GM12878 (cell line): ENCODE results near the gene ABCC3. TPM values are rescaled to one million over a fixed set of nuclear protein-coding genes. Genes with fewer than 3 reads are reported as not detected.

ENCODE experiments used
- ATAC-seq: fragments of 200-7000 bp; cut with Tn5 transposase; 3 replicates; pipeline ENCODE4 v1.9.1; 2020; ENCODE audit warnings: mild to moderate bottlenecking, moderate library complexity
- BruUV-seq: library from RNA; stranded (reverse); fragments of 400-500 nt; replicated peaks from 2 replicates; lab custom pipeline; 2021; lab: Mats Ljungman, UMichigan
- CTCF ChIA-PET: fragments of 300-600 bp; sonication (Branson Sonifier 250); formaldehyde crosslinking; extraction: SDS; loops from one replicate; lab custom pipeline; 2021; ENCODE audit warnings: inconsistent platforms; lab: Yijun Ruan, JAX
- POLR2A ChIA-PET: fragments of 350-600 bp; formaldehyde crosslinking; extraction: SDS; loops from one replicate; lab custom pipeline; 2021; ENCODE audit warnings: inconsistent platforms; lab: Charles Lee
- RAD21 ChIA-PET: fragments of 300-600 bp; sonication (Branson Sonifier 250); formaldehyde crosslinking; loops from one replicate; lab custom pipeline; 2023; ENCODE audit warnings: antibody characterized with exemption; ENCODE audit not compliant: unreplicated experiment; lab: Charles Lee
- SMC1A ChIA-PET: fragments of 300-600 bp; sonication (Branson Sonifier 250); formaldehyde crosslinking; loops from one replicate; lab custom pipeline; 2023; ENCODE audit not compliant: unreplicated experiment, uncharacterized antibody; lab: Charles Lee
- DNase-seq: peaks from one replicate; pipeline ENCODE4 v3.0.0-alpha.2; 2011; ENCODE audit warnings: low read depth, low spot score
- FAIRE-seq: peaks from 3 replicates; lab custom pipeline; 2011; peaks lifted over from hg19 to GRCh38; lab: Jason Lieb, UNC
- H2AFZ ChIP-seq: 2 replicates; pipeline ENCODE4 v1.6.0; 2011; ENCODE audit warnings: low read depth, low read length, control low read depth; ENCODE audit not compliant: control insufficient read depth
- H3K27ac ChIP-seq: 2 replicates; pipeline ENCODE4 v1.5.1; 2011; ENCODE audit warnings: control low read depth; ENCODE audit not compliant: control insufficient read depth, insufficient read depth
- H3K27me3 ChIP-seq, 2 experiments: replicated peaks in 1 of 2; 2 replicates each; pipeline versions ENCODE4 v1.6.0 to v1.6.1; 2011; ENCODE audit warnings: low read length in 1 of 2; ENCODE audit not compliant: control insufficient read depth in 2 of 2, insufficient read depth in 2 of 2
- H3K36me3 ChIP-seq, 2 experiments: 2 replicates each; pipeline ENCODE4 v1.5.1; 2011; ENCODE audit warnings: low read length in 1 of 2; ENCODE audit not compliant: control insufficient read depth in 2 of 2, insufficient read depth in 2 of 2
- H3K4me1 ChIP-seq: 2 replicates; pipeline ENCODE4 v1.6.1; 2011; ENCODE audit warnings: mild to moderate bottlenecking, low read length, moderate library complexity, mixed read lengths; ENCODE audit not compliant: control insufficient read depth, insufficient read depth
- H3K4me2 ChIP-seq: 2 replicates; pipeline ENCODE4 v1.6.0; 2011; ENCODE audit warnings: control low read depth; ENCODE audit not compliant: control insufficient read depth, insufficient read depth
- H3K4me3 ChIP-seq: fragments of 200-600 bp; sonication (generic); 2 replicates; pipeline ENCODE4 v1.5.1; 2016
- H3K79me2 ChIP-seq: 2 replicates; pipeline ENCODE4 v1.6.0; 2011; ENCODE audit warnings: low read length; ENCODE audit not compliant: control insufficient read depth, insufficient read depth
- H3K9ac ChIP-seq: 2 replicates; pipeline ENCODE4 v1.8.0; 2011; ENCODE audit warnings: low read length, control low read depth, mixed read lengths; ENCODE audit not compliant: control insufficient read depth, insufficient read depth
- H3K9me3 ChIP-seq: replicated peaks from 3 replicates; pipeline ENCODE4 v1.5.1; 2011; ENCODE audit warnings: mild to moderate bottlenecking, low read length; ENCODE audit not compliant: control insufficient read depth, insufficient read depth
- H4K20me1 ChIP-seq: 2 replicates; pipeline ENCODE4 v1.6.0; 2011; ENCODE audit not compliant: control insufficient read depth, insufficient read depth
- ATF2 ChIP-seq: IDR thresholded peaks from 2 replicates; pipeline ENCODE4 v1.6.1; 2012; ENCODE audit warnings: low read length, inconsistent platforms
- BRCA1 ChIP-seq: IDR thresholded peaks from 2 replicates; pipeline ENCODE4 v1.6.1; 2011; ENCODE audit warnings: low read depth, low read length, improper control_type of control experiment
- CBX3 ChIP-seq: fragments of 200-600 bp; sonication (generic); IDR thresholded peaks from 2 replicates; pipeline ENCODE4 v1.6.1; 2016; ENCODE audit warnings: low read depth, borderline replicate concordance
- CBX5 ChIP-seq: sonication (generic); IDR thresholded peaks from 2 replicates; pipeline ENCODE4 v1.6.1; 2016; ENCODE audit warnings: low read depth, moderate library complexity, mild to moderate bottlenecking, inconsistent platforms
- CUX1 ChIP-seq: IDR thresholded peaks from 2 replicates; pipeline ENCODE4 v1.6.1; 2012; ENCODE audit warnings: improper control_type of control experiment, low read depth, low read length; ENCODE audit not compliant: insufficient replicate concordance
- FOXK2 ChIP-seq: fragments of 450-650 bp; IDR thresholded peaks from 2 replicates; pipeline ENCODE4 v1.6.1; 2017; ENCODE audit warnings: mild to moderate bottlenecking, moderate library complexity
- JUNB ChIP-seq: IDR thresholded peaks from 2 replicates; pipeline ENCODE4 v1.6.1; 2016; ENCODE audit warnings: antibody characterized with exemption, mild to moderate bottlenecking
- MXI1 ChIP-seq: fragments of 150-350 bp; IDR thresholded peaks from 2 replicates; pipeline ENCODE4 v1.6.1; 2011; ENCODE audit warnings: low read depth, mild to moderate bottlenecking, inconsistent platforms, low read length, improper control_type of control experiment
- POU2F2 ChIP-seq: IDR thresholded peaks from 3 replicates; pipeline ENCODE4 v1.6.1; 2011; ENCODE audit warnings: low read depth, mild to moderate bottlenecking, low read length, borderline replicate concordance
- RB1 ChIP-seq: fragments of 450-650 bp; formaldehyde crosslinking; IDR thresholded peaks from 2 replicates; pipeline ENCODE4 v1.6.1; 2017; ENCODE audit warnings: mild to moderate bottlenecking, borderline replicate concordance
- ZNF274 ChIP-seq: IDR thresholded peaks from one replicate; pipeline ENCODE4 v1.8.0; 2011; ENCODE audit not compliant: insufficient read length, insufficient read depth
- ZNF592 ChIP-seq: fragments of 450-650 bp; IDR thresholded peaks from 2 replicates; pipeline ENCODE4 v1.6.1; 2017; ENCODE audit warnings: mild to moderate bottlenecking, moderate library complexity
- WGBS: methylation state at CpG from one replicate; pipeline ENCODE4 v1.1.6; 2016; ENCODE audit warnings: low lambda C conversion rate; ENCODE audit not compliant: insufficient replicate concordance, insufficient coverage; ENCODE audit errors: missing lambda C conversion rate; 5-methylcytosine and 5-hydroxymethylcytosine counted together
- in situ Hi-C: fragments of 300-500 bp; cut with MboI; formaldehyde crosslinking; loops from 9 replicates; pipeline ENCODE4 v1.14.3; 2018; ENCODE audit warnings: mixed read lengths
- intact Hi-C: fragments of 100-400 bp; cut with micrococcal nuclease; formaldehyde crosslinking; loops from one replicate; pipeline ENCODE4 v1.14.2; 2022; ENCODE audit not compliant: unreplicated experiment
- polyA plus RNA-seq, 11 experiments: library from polyadenylated mRNA; depleted of rRNA in 4 of 11; unstranded in 6 of 11; stranded (reverse) in 5 of 11; fragments of >200 nt; fragmentation: Nextera tagmentation in 4 of 11; fragmentation: Illumina TruSeq in 1 of 11; extraction: Ambion mirVana in 4 of 11; extraction: Trizol in 1 of 11; gene quantifications; 1 replicate in 1 of 11; 2 replicates in 10 of 11; pipeline versions ENCODE4 v1.2.1 to v1.2.3, GENCODE V29; 2011 to 2016; ENCODE audit warnings: inconsistent platforms in 2 of 11, missing spikeins in 2 of 11, low read depth in 1 of 11
- total RNA-seq, 4 experiments: library from RNA; depleted of rRNA in 3 of 4; stranded (reverse); fragments of >200 nt in 3 of 4; fragmentation: Illumina TruSeq in 1 of 4; extraction: Trizol in 1 of 4; gene quantifications; 2 replicates each; pipeline versions ENCODE4 v1.2.1 to v1.2.3, GENCODE V29; 2013 to 2021

The ABCC3 gene
- total and polyA plus RNA-seq, 10 of the 15 experiments (the other 5 are each of a cell fraction or from before 2014, with no cell fraction given): 0.21 to 2.3 (median 0.71) TPM; not detected in 6

DNA sequence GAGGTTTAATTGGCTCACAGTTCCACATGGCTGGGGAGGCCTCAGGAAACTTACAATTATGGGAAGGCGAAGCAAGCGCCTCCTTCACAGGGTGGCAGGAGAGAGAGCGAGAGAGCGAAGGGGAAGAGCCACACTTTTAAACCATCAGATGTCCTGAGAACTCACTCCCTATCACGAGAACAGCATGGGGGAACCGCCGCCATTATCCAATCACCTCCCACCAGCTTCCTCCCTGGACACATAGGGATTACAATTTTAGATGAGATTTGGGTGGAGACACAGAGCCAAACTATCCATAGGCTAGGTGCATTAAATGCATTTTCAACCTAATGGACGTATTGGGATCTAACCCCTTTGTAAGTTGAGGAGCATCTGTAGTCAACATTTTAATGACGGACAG is 78.0 kb downstream of the ABCC3 start:
- Histone ChIP-seq H4K20me1 (no peaks in the 10 kb centered on the region), H3K9me3 (no peaks in the 10 kb centered on the region), H3K9ac (no peak overlapping the region), H3K4me1 (peaks cover 9% of the 10 kb centered on the region), H3K4me3 (no peak overlapping the region), H3K27me3 (no peaks in the 10 kb centered on the region), H2AFZ (no peak overlapping the region), H3K27ac (no peak overlapping the region), H3K36me3 (no peaks in the 10 kb centered on the region), H3K4me2 (no peak overlapping the region), H3K79me2 (peaks cover 13% of the 10 kb centered on the region)
- ChIA-PET CTCF (no interaction called here), RAD21 (no interaction called here), SMC1A (interaction anchor here (0.6 kb wide), 1 partner anchor 450 kb away, joined by 3 read pairs; no protein-coding TSS in a partner anchor), POLR2A (interaction anchor here (0.6 kb wide), 1 partner anchor 7 kb away, joined by 3 read pairs; no protein-coding TSS in a partner anchor)
- WGBS: 85% methylated on average over 9 of the region's 9 CpGs
- BruUV-seq: no TSS peak
- FAIRE-seq (no peak), DNase-seq (no peak), ATAC-seq (no peak)
- in situ Hi-C loops: no loop called here
- intact Hi-C loops: no loop called here
- TF ChIP-seq ZNF274: no peak
- no peak for TF ChIP-seq CUX1
- TF ChIP-seq POU2F2: no peak
- TF ChIP-seq CBX3: no peak
- no peak for TF ChIP-seq MXI1
- TF ChIP-seq JUNB: no peak
- no peak for TF ChIP-seq BRCA1
- TF ChIP-seq ATF2: no peak
- no peak for TF ChIP-seq FOXK2
- TF ChIP-seq CBX5: no peak
- TF ChIP-seq RB1: no peak
- no peak for TF ChIP-seq ZNF592
